UCSD-AML1 (cell line): Measurements from ENCODE around the gene FAM200A.
"Not testable (repeated sequence)": the region's sequence is repeated elsewhere in the genome, so short reads cannot be mapped to it uniquely, and the experiment has no call there.

Source experiments
- DNase-seq: peaks from one replicate; lab custom pipeline; 2025; ENCODE audit not compliant: unreplicated experiment; lab: John Stamatoyannopoulos, UW

The FAM200A gene

GRCh38 chr7:99551767-99552463, at the start of gene FAM200A:
Gene FAM200A, minus strand, starts transcription at chr7:99552114. Its CDS starts 3,707 bp downstream, at chr7:99548407.
- DNase-seq: peak; percentile 78

- DNase-seq: no peak
Measured at GRCh38 chr7:99599836-99600235, 47.9 kb upstream of the FAM200A start.

- DNase-seq: no peak
Measured at GRCh38 chr7:99597762-99598501, 46.0 kb upstream of the FAM200A start, which contains the start of gene TMEM225B. Gene TMEM225B, plus strand, starts transcription at chr7:99598267. Its CDS starts 6,122 bp downstream, at chr7:99604389.

GRCh38 chr7:99596408-99596955, 44.6 kb upstream of the FAM200A start:
- DNase-seq: no peak

- no peak for DNase-seq
Measured at GRCh38 chr7:99594948-99595745, 43.2 kb upstream of the FAM200A start.

GRCh38 chr7:99588868-99589267, 37.0 kb upstream of the FAM200A start:
- DNase-seq: no peak

GRCh38 chr7:99580778-99581332, 28.9 kb upstream of the FAM200A start:
- DNase-seq: not testable (repeated sequence)

GRCh38 chr7:99579956-99580777, 28.3 kb upstream of the FAM200A start:
- DNase-seq: no peak

GRCh38 chr7:99579281-99579955, 27.5 kb upstream of the FAM200A start:
- DNase-seq: no peak

- no peak for DNase-seq
Measured at GRCh38 chr7:99576251-99576650, 24.3 kb upstream of the FAM200A start.

- DNase-seq: no peak
Measured at GRCh38 chr7:99573257-99573656, 21.3 kb upstream of the FAM200A start.

GRCh38 chr7:99571768-99572167, 19.9 kb upstream of the FAM200A start:
- DNase-seq: no peak

GRCh38 chr7:99568770-99569169, 16.9 kb upstream of the FAM200A start:
- DNase-seq: not testable (repeated sequence)

- DNase-seq: no peak
Measured at GRCh38 chr7:99563650-99564049, 11.7 kb upstream of the FAM200A start.

GRCh38 chr7:99562832-99563231, 10.9 kb upstream of the FAM200A start:
- DNase-seq: no peak

- no peak for DNase-seq
Measured at GRCh38 chr7:99562114-99562784, 10.3 kb upstream of the FAM200A start.

GRCh38 chr7:99561737-99562051, 9.8 kb upstream of the FAM200A start:
- DNase-seq: no peak

GRCh38 chr7:99560834-99561736, 9.2 kb upstream of the FAM200A start:
- DNase-seq: no peak
